Stomach (tissue), 4 donors: ENCODE data around the gene C15orf61.

Experiments
- POLR2A ChIP-seq, 4 donors: fragments of 450-650 bp; IDR thresholded peaks; one replicate each; pipeline ENCODE4 v1.6.1; 2016; ENCODE audit warnings: antibody characterized with exemption in 4 of 4, control low read depth in 2 of 4, mild to moderate bottlenecking in 1 of 4, moderate library complexity in 1 of 4
- POLR2AphosphoS5 ChIP-seq, 3 donors: sonication (generic); formaldehyde crosslinking; IDR thresholded peaks; one replicate each; pipeline ENCODE4 v1.6.1; 2016; ENCODE audit warnings: antibody characterized with exemption in 3 of 3
- TF ChIP-seq, protein P1 (sequence below), 7 experiments: fragments of 450-650 bp in 4 of 7; fragments of 200-600 bp in 3 of 7; sonication (generic) in 3 of 7; IDR thresholded peaks; one replicate each; pipeline ENCODE4 v1.5.1; 2016 to 2019; ENCODE audit warnings: antibody characterized with exemption in 7 of 7, control low read depth in 2 of 7, mild to moderate bottlenecking in 1 of 7

DNA sequence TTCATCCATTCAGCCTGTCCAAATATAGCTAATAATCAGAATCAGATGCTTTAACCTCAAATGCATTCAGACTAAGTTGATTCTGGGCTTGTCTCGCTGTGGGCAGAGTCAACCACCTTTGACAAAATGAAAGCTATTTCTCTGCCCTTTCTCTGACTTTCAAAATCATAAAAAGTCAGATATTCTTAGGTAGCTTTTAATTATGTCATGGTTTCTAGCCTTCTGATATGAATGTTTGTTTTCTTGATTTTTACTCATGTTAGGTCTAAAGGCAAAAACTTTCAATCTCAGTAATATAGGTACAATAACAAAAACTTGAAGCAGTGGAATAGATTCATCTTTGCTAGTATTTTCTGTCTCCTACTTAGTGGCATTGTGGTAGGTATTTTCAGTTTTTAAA, 25.3 kb upstream of the C15orf61 start:
- TF ChIP-seq, protein P1, sequence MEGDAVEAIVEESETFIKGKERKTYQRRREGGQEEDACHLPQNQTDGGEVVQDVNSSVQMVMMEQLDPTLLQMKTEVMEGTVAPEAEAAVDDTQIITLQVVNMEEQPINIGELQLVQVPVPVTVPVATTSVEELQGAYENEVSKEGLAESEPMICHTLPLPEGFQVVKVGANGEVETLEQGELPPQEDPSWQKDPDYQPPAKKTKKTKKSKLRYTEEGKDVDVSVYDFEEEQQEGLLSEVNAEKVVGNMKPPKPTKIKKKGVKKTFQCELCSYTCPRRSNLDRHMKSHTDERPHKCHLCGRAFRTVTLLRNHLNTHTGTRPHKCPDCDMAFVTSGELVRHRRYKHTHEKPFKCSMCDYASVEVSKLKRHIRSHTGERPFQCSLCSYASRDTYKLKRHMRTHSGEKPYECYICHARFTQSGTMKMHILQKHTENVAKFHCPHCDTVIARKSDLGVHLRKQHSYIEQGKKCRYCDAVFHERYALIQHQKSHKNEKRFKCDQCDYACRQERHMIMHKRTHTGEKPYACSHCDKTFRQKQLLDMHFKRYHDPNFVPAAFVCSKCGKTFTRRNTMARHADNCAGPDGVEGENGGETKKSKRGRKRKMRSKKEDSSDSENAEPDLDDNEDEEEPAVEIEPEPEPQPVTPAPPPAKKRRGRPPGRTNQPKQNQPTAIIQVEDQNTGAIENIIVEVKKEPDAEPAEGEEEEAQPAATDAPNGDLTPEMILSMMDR (IDR thresholded peaks at IDR 0.05): no peak
- TF ChIP-seq POLR2AphosphoS5 (IDR thresholded peaks at IDR 0.05) (no peak), POLR2A (IDR thresholded peaks at IDR 0.05) (no peak)
